Caco-2 (cell line): ENCODE measurements around the gene GADL1. TPM values are rescaled to one million over a fixed set of nuclear protein-coding genes. Genes with fewer than 3 reads are reported as not detected.

Experiments used
- BruUV-seq: library from RNA; stranded (reverse); fragments of 400-500 nt; replicated peaks from 2 replicates; lab custom pipeline; 2021; lab: Mats Ljungman, UMichigan
- CTCF ChIA-PET: fragments of 300-600 bp; sonication (Branson Sonifier 250); formaldehyde crosslinking; loops from one replicate; lab custom pipeline; 2022; ENCODE audit warnings: antibody characterized with exemption; lab: Charles Lee
- POLR2A ChIA-PET: fragments of 300-600 bp; sonication (Branson Sonifier 250); formaldehyde crosslinking; loops from one replicate; lab custom pipeline; 2022; ENCODE audit warnings: antibody characterized with exemption; lab: Charles Lee
- DNase-seq, 2 experiments: peaks; one replicate each; pipeline versions ENCODE4 v3.0.0 to v3.0.0-alpha.2; 2020 to 2022
- H3K27me3 ChIP-seq: replicated peaks from 2 replicates; pipeline ENCODE4 v1.6.0; 2011; ENCODE audit warnings: low read length; ENCODE audit not compliant: control insufficient read depth, insufficient read depth
- H3K36me3 ChIP-seq: 2 replicates; pipeline ENCODE4 v1.5.1; 2011; ENCODE audit warnings: low read length; ENCODE audit not compliant: control insufficient read depth, insufficient read depth
- H3K4me1 ChIP-seq: fragments of 250-450 bp; sonication (Bioruptor Pico); 2 replicates; pipeline ENCODE4 v1.5.1; 2020; ENCODE audit warnings: mild to moderate bottlenecking
- H3K4me3 ChIP-seq: 2 replicates; pipeline ENCODE4 v1.5.1; 2011; ENCODE audit warnings: low read depth, mild to moderate bottlenecking, control low read depth, low read length
- H3K9me3 ChIP-seq: fragments of 250-450 bp; sonication (Bioruptor Pico); 2 replicates; pipeline ENCODE4 v1.5.1; 2020; ENCODE audit warnings: mild to moderate bottlenecking, moderate library complexity
- H3K27ac Mint-ChIP-seq: one replicate; pipeline ENCODE4 v1.8.0; 2022; ENCODE audit warnings: mixed read lengths; ENCODE audit not compliant: unreplicated experiment
- H3K27me3 Mint-ChIP-seq: one replicate; pipeline ENCODE4 v1.8.0; 2022; ENCODE audit warnings: mixed read lengths; ENCODE audit not compliant: insufficient read depth, unreplicated experiment
- H3K36me3 Mint-ChIP-seq: one replicate; pipeline ENCODE4 v1.8.0; 2022; ENCODE audit warnings: mild to moderate bottlenecking, mixed read lengths; ENCODE audit not compliant: insufficient read depth, unreplicated experiment
- H3K4me1 Mint-ChIP-seq: one replicate; pipeline ENCODE4 v1.8.0; 2022; ENCODE audit warnings: low read depth, mixed read lengths; ENCODE audit not compliant: unreplicated experiment
- H3K4me3 Mint-ChIP-seq: one replicate; pipeline ENCODE4 v1.8.0; 2022; ENCODE audit warnings: mild to moderate bottlenecking, moderate library complexity, mixed read lengths; ENCODE audit not compliant: unreplicated experiment
- H3K9me3 Mint-ChIP-seq: one replicate; pipeline ENCODE4 v1.8.0; 2022; ENCODE audit warnings: mixed read lengths; ENCODE audit not compliant: unreplicated experiment
- CTCF ChIP-seq, 2 experiments: fragments of 200-600 bp in 1 of 2; IDR thresholded peaks; 1 replicate in 1 of 2; 2 replicates in 1 of 2; pipeline versions ENCODE4 v1.5.1 to v1.8.0; 2011 to 2022; ENCODE audit warnings: antibody characterized with exemption in 1 of 2, control low read depth in 1 of 2, inconsistent platforms in 1 of 2, low read depth in 1 of 2, low read length in 1 of 2, mild to moderate bottlenecking in 1 of 2, moderate library complexity in 1 of 2; ENCODE audit not compliant: insufficient read depth in 1 of 2, severe bottlenecking in 1 of 2, unreplicated experiment in 1 of 2
- intact Hi-C: fragments of 100-400 bp; cut with micrococcal nuclease; formaldehyde crosslinking; loops from one replicate; pipeline ENCODE4 v1.10.0; 2022; ENCODE audit not compliant: unreplicated experiment
- total RNA-seq: library from RNA; stranded (reverse); gene quantifications from 2 replicates; pipeline ENCODE4 v1.2.3, GENCODE V29; 2022

GADL1 gene
- total RNA-seq, 1 experiment from 2014 or later, result 6.2 TPM

- ChIA-PET POLR2A (no interaction called here), CTCF (no interaction called here)
- Histone ChIP-seq H3K4me3 (no peak overlapping the region), H3K27me3 (no peaks in the 10 kb centered on the region), H3K9me3 (no peaks in the 10 kb centered on the region), H3K4me1 (no peaks in the 10 kb centered on the region), H3K36me3 (no peaks in the 10 kb centered on the region)
- Mint-ChIP-seq H3K36me3 (no peaks in the 10 kb centered on the region), H3K27me3 (no peaks in the 10 kb centered on the region), H3K9me3 (no peaks in the 10 kb centered on the region), H3K27ac (no peak overlapping the region), H3K4me3 (no peak overlapping the region), H3K4me1 (peaks cover 10% of the 10 kb centered on the region)
- BruUV-seq, result no TSS peak
- no peak for TF ChIP-seq CTCF (IDR thresholded peaks at IDR 0.05; ENCODE audit: insufficient read depth in 1 of 2, low read depth in 1 of 2, low read length in 1 of 2, severe bottlenecking in 1 of 2, unreplicated experiment in 1 of 2)
- intact Hi-C loops, result loop anchor here (5.0 kb wide), 1 partner anchor 137 kb away; no protein-coding TSS in a partner anchor
- no peak for DNase-seq
These were observed 20.2 kb upstream of the GADL1 start for GRCh38 chr3:30914696-30915095.

- H3K27me3 Mint-ChIP-seq, result no peaks in the 10 kb centered on the region
- H3K9me3 Mint-ChIP-seq, result no peaks in the 10 kb centered on the region
- peaks cover 10% of the 10 kb centered on the region for H3K4me1 Mint-ChIP-seq
These were observed 18.7 kb upstream of the GADL1 start for GRCh38 chr3:30913176-30913575.

GRCh38 chr3:30912301-30912700 is 17.8 kb upstream of the GADL1 start:
- H3K27me3 ChIP-seq, result no peaks in the 10 kb centered on the region
- Mint-ChIP-seq H3K27ac (no peak overlapping the region), H3K36me3 (no peaks in the 10 kb centered on the region), H3K4me1 (peaks cover 3% of the 10 kb centered on the region), H3K9me3 (no peaks in the 10 kb centered on the region), H3K4me3 (no peak overlapping the region), H3K27me3 (no peaks in the 10 kb centered on the region)
- H3K4me1 ChIP-seq, result no peaks in the 10 kb centered on the region
- no peaks in the 10 kb centered on the region for H3K36me3 ChIP-seq
- no TSS peak for BruUV-seq
- H3K9me3 ChIP-seq, result no peaks in the 10 kb centered on the region
- CTCF ChIA-PET, result no interaction called here
- no peak overlapping the region for H3K4me3 ChIP-seq
- POLR2A ChIA-PET, result no interaction called here
- no peak for DNase-seq
- intact Hi-C loops, result loop anchor here (5.0 kb wide), 1 partner anchor 135 kb away; no protein-coding TSS in a partner anchor
- TF ChIP-seq CTCF (IDR thresholded peaks at IDR 0.05; ENCODE audit: insufficient read depth in 1 of 2, low read depth in 1 of 2, low read length in 1 of 2, severe bottlenecking in 1 of 2, unreplicated experiment in 1 of 2), result no peak

More at GRCh38 chr3:30913176-30913575, 18.7 kb upstream of the GADL1 start:
- CTCF ChIA-PET, result no interaction called here
- Histone ChIP-seq H3K4me3 (no peak overlapping the region), H3K9me3 (no peaks in the 10 kb centered on the region), H3K27me3 (no peaks in the 10 kb centered on the region), H3K4me1 (no peaks in the 10 kb centered on the region), H3K36me3 (no peaks in the 10 kb centered on the region)
- intact Hi-C loops, result loop anchor here (5.0 kb wide), 1 partner anchor 136 kb away; no protein-coding TSS in a partner anchor
- Mint-ChIP-seq H3K36me3 (no peaks in the 10 kb centered on the region), H3K27ac (no peak overlapping the region), H3K4me3 (no peak overlapping the region)
- no peak for TF ChIP-seq CTCF (IDR thresholded peaks at IDR 0.05; ENCODE audit: insufficient read depth in 1 of 2, low read depth in 1 of 2, low read length in 1 of 2, severe bottlenecking in 1 of 2, unreplicated experiment in 1 of 2)
- POLR2A ChIA-PET, result no interaction called here
- BruUV-seq, result no TSS peak
- no peak for DNase-seq
